Caco-2 (cell line): ENCODE data around the gene BFSP1. TPM values are rescaled to one million over a fixed set of nuclear protein-coding genes. Genes with fewer than 3 reads are reported as not detected.

Source experiments
- BruUV-seq: library from RNA; stranded (reverse); fragments of 400-500 nt; replicated peaks from 2 replicates; lab custom pipeline; 2021; lab: Mats Ljungman, UMichigan
- CTCF ChIA-PET: fragments of 300-600 bp; sonication (Branson Sonifier 250); formaldehyde crosslinking; loops from one replicate; lab custom pipeline; 2022; ENCODE audit warnings: antibody characterized with exemption; lab: Charles Lee
- POLR2A ChIA-PET: fragments of 300-600 bp; sonication (Branson Sonifier 250); formaldehyde crosslinking; loops from one replicate; lab custom pipeline; 2022; ENCODE audit warnings: antibody characterized with exemption; lab: Charles Lee
- DNase-seq, 2 experiments: peaks; one replicate each; pipeline versions ENCODE4 v3.0.0 to v3.0.0-alpha.2; 2020 to 2022
- H3K27me3 ChIP-seq: replicated peaks from 2 replicates; pipeline ENCODE4 v1.6.0; 2011; ENCODE audit warnings: low read length; ENCODE audit not compliant: control insufficient read depth, insufficient read depth
- H3K36me3 ChIP-seq: 2 replicates; pipeline ENCODE4 v1.5.1; 2011; ENCODE audit warnings: low read length; ENCODE audit not compliant: control insufficient read depth, insufficient read depth
- H3K4me1 ChIP-seq: fragments of 250-450 bp; sonication (Bioruptor Pico); 2 replicates; pipeline ENCODE4 v1.5.1; 2020; ENCODE audit warnings: mild to moderate bottlenecking
- H3K4me3 ChIP-seq: 2 replicates; pipeline ENCODE4 v1.5.1; 2011; ENCODE audit warnings: low read depth, mild to moderate bottlenecking, control low read depth, low read length
- H3K9me3 ChIP-seq: fragments of 250-450 bp; sonication (Bioruptor Pico); 2 replicates; pipeline ENCODE4 v1.5.1; 2020; ENCODE audit warnings: mild to moderate bottlenecking, moderate library complexity
- H3K27ac Mint-ChIP-seq: one replicate; pipeline ENCODE4 v1.8.0; 2022; ENCODE audit warnings: mixed read lengths; ENCODE audit not compliant: unreplicated experiment
- H3K27me3 Mint-ChIP-seq: one replicate; pipeline ENCODE4 v1.8.0; 2022; ENCODE audit warnings: mixed read lengths; ENCODE audit not compliant: insufficient read depth, unreplicated experiment
- H3K36me3 Mint-ChIP-seq: one replicate; pipeline ENCODE4 v1.8.0; 2022; ENCODE audit warnings: mild to moderate bottlenecking, mixed read lengths; ENCODE audit not compliant: insufficient read depth, unreplicated experiment
- H3K4me1 Mint-ChIP-seq: one replicate; pipeline ENCODE4 v1.8.0; 2022; ENCODE audit warnings: low read depth, mixed read lengths; ENCODE audit not compliant: unreplicated experiment
- H3K4me3 Mint-ChIP-seq: one replicate; pipeline ENCODE4 v1.8.0; 2022; ENCODE audit warnings: mild to moderate bottlenecking, moderate library complexity, mixed read lengths; ENCODE audit not compliant: unreplicated experiment
- H3K9me3 Mint-ChIP-seq: one replicate; pipeline ENCODE4 v1.8.0; 2022; ENCODE audit warnings: mixed read lengths; ENCODE audit not compliant: unreplicated experiment
- intact Hi-C: fragments of 100-400 bp; cut with micrococcal nuclease; formaldehyde crosslinking; loops from one replicate; pipeline ENCODE4 v1.10.0; 2022; ENCODE audit not compliant: unreplicated experiment
- total RNA-seq: library from RNA; stranded (reverse); gene quantifications from 2 replicates; pipeline ENCODE4 v1.2.3, GENCODE V29; 2022
- TF ChIP-seq, protein P1 (sequence below), 2 experiments: fragments of 200-600 bp in 1 of 2; IDR thresholded peaks; 1 replicate in 1 of 2; 2 replicates in 1 of 2; pipeline versions ENCODE4 v1.5.1 to v1.8.0; 2011 to 2022; ENCODE audit warnings: antibody characterized with exemption in 1 of 2, control low read depth in 1 of 2, inconsistent platforms in 1 of 2, low read depth in 1 of 2, low read length in 1 of 2, mild to moderate bottlenecking in 1 of 2, moderate library complexity in 1 of 2; ENCODE audit not compliant: insufficient read depth in 1 of 2, severe bottlenecking in 1 of 2, unreplicated experiment in 1 of 2

The BFSP1 gene
- total RNA-seq, 1 experiment from 2014 or later = 22.7 TPM

- ChIA-PET CTCF (interaction anchor here (0.6 kb wide), 1 partner anchor 12 kb away, joined by 3 read pairs; no protein-coding TSS in a partner anchor), POLR2A (no interaction called here)
- Mint-ChIP-seq H3K27me3 (no peaks in the 10 kb centered on the region), H3K9me3 (no peaks in the 10 kb centered on the region), H3K4me1 (peaks cover 20% of the 10 kb centered on the region), H3K36me3 (no peaks in the 10 kb centered on the region), H3K27ac (no peak overlapping the region), H3K4me3 (no peak overlapping the region)
- BruUV-seq = no TSS peak
- peaks cover 14% of the 10 kb centered on the region for H3K4me1 ChIP-seq
- no peaks in the 10 kb centered on the region for H3K36me3 ChIP-seq
- H3K27me3 ChIP-seq = no peaks in the 10 kb centered on the region
- H3K9me3 ChIP-seq = no peaks in the 10 kb centered on the region
- DNase-seq = no peak
- TF ChIP-seq, protein P1, sequence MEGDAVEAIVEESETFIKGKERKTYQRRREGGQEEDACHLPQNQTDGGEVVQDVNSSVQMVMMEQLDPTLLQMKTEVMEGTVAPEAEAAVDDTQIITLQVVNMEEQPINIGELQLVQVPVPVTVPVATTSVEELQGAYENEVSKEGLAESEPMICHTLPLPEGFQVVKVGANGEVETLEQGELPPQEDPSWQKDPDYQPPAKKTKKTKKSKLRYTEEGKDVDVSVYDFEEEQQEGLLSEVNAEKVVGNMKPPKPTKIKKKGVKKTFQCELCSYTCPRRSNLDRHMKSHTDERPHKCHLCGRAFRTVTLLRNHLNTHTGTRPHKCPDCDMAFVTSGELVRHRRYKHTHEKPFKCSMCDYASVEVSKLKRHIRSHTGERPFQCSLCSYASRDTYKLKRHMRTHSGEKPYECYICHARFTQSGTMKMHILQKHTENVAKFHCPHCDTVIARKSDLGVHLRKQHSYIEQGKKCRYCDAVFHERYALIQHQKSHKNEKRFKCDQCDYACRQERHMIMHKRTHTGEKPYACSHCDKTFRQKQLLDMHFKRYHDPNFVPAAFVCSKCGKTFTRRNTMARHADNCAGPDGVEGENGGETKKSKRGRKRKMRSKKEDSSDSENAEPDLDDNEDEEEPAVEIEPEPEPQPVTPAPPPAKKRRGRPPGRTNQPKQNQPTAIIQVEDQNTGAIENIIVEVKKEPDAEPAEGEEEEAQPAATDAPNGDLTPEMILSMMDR (IDR thresholded peaks at IDR 0.05; ENCODE audit: insufficient read depth in 1 of 2, low read depth in 1 of 2, low read length in 1 of 2, severe bottlenecking in 1 of 2, unreplicated experiment in 1 of 2) = no peak
- intact Hi-C loops = no loop called here
- no peak overlapping the region for H3K4me3 ChIP-seq
These were observed 6.0 kb downstream of the BFSP1 start for GRCh38 chr20:17525132-17525531.

- Mint-ChIP-seq H3K27me3 (no peaks in the 10 kb centered on the region), H3K4me3 (no peak overlapping the region)
- no TSS peak for BruUV-seq
These were observed 6.6 kb downstream of the BFSP1 start for GRCh38 chr20:17524560-17524959.

GRCh38 chr20:17523326-17523725 is 7.9 kb downstream of the BFSP1 start:
- Histone ChIP-seq H3K27me3 (no peaks in the 10 kb centered on the region), H3K4me1 (peaks cover 29% of the 10 kb centered on the region), H3K9me3 (no peaks in the 10 kb centered on the region), H3K36me3 (no peaks in the 10 kb centered on the region), H3K4me3 (no peak overlapping the region)
- Mint-ChIP-seq H3K4me3 (no peak overlapping the region), H3K4me1 (peaks cover 20% of the 10 kb centered on the region), H3K36me3 (no peaks in the 10 kb centered on the region), H3K9me3 (no peaks in the 10 kb centered on the region), H3K27me3 (no peaks in the 10 kb centered on the region), H3K27ac (no peak overlapping the region)
- no TSS peak for BruUV-seq
- no peak for DNase-seq
- CTCF ChIA-PET = no interaction called here
- TF ChIP-seq, protein P1 (IDR thresholded peaks at IDR 0.05; ENCODE audit: insufficient read depth in 1 of 2, low read depth in 1 of 2, low read length in 1 of 2, severe bottlenecking in 1 of 2, unreplicated experiment in 1 of 2) = no peak
- intact Hi-C loops = no loop called here
- POLR2A ChIA-PET = no interaction called here

More at GRCh38 chr20:17524560-17524959, 6.6 kb downstream of the BFSP1 start:
- no peaks in the 10 kb centered on the region for H3K9me3 ChIP-seq
- H3K36me3 ChIP-seq = no peaks in the 10 kb centered on the region
- Mint-ChIP-seq H3K9me3 (no peaks in the 10 kb centered on the region), H3K36me3 (no peaks in the 10 kb centered on the region), H3K27ac (no peak overlapping the region), H3K4me1 (peaks cover 20% of the 10 kb centered on the region)
- H3K27me3 ChIP-seq = no peaks in the 10 kb centered on the region
- no peak for DNase-seq
- CTCF ChIA-PET = no interaction called here
- H3K4me1 ChIP-seq = peaks cover 16% of the 10 kb centered on the region
- POLR2A ChIA-PET = no interaction called here
- H3K4me3 ChIP-seq = no peak overlapping the region
- TF ChIP-seq, protein P1 (IDR thresholded peaks at IDR 0.05; ENCODE audit: insufficient read depth in 1 of 2, low read depth in 1 of 2, low read length in 1 of 2, severe bottlenecking in 1 of 2, unreplicated experiment in 1 of 2) = no peak
- intact Hi-C loops = no loop called here
